Body of pancreas (tissue), 4 donors: Measurements from ENCODE around the gene INTS2.

ENCODE experiments used
- POLR2A ChIP-seq, 3 donors: fragments of 450-650 bp; IDR thresholded peaks; one replicate each; pipeline ENCODE4 v1.6.1; 2016; ENCODE audit warnings: antibody characterized with exemption in 3 of 3, mild to moderate bottlenecking in 2 of 3
- TF ChIP-seq, protein P1 (sequence below), 7 experiments: fragments of 450-650 bp in 4 of 7; fragments of 200-600 bp in 3 of 7; sonication (generic) in 3 of 7; IDR thresholded peaks; one replicate each; pipeline ENCODE4 v1.5.1; 2016 to 2019; ENCODE audit warnings: antibody characterized with exemption in 7 of 7

DNA sequence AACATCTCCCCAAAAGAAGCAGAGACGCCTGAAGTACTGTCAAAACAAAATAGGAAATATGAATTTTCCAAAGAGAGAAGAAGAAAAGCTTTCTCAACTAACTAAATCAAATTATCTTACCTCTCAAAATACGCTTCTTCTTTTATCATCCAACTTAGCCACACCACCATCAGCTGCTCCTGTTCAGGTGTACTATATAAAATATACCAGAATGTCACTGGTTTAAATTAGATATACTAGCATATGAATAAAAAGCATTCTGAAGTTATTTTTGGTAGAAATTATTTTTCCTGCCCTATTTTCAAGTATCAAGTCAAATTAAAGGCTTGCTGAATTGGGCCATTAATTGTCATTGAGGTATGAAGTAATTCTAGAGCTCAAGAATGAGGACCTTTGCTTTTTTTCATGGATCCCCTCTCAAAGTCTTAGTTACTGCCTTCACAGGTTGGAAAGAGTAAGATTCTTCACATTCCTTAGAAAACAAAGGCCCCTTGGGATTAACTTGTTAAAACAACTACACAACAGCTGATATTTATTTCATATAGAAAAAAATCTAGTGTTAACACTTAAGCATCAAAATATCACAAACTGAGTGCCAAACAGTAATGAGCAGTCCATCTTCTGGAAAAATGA is 30.1 kb downstream of the INTS2 start:
- no peak for TF ChIP-seq POLR2A (IDR thresholded peaks at IDR 0.05)
- TF ChIP-seq, protein P1, sequence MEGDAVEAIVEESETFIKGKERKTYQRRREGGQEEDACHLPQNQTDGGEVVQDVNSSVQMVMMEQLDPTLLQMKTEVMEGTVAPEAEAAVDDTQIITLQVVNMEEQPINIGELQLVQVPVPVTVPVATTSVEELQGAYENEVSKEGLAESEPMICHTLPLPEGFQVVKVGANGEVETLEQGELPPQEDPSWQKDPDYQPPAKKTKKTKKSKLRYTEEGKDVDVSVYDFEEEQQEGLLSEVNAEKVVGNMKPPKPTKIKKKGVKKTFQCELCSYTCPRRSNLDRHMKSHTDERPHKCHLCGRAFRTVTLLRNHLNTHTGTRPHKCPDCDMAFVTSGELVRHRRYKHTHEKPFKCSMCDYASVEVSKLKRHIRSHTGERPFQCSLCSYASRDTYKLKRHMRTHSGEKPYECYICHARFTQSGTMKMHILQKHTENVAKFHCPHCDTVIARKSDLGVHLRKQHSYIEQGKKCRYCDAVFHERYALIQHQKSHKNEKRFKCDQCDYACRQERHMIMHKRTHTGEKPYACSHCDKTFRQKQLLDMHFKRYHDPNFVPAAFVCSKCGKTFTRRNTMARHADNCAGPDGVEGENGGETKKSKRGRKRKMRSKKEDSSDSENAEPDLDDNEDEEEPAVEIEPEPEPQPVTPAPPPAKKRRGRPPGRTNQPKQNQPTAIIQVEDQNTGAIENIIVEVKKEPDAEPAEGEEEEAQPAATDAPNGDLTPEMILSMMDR (IDR thresholded peaks at IDR 0.05): no peak
